ENCODE results near the gene SEPTIN8. TPM values are rescaled to one million over a fixed set of nuclear protein-coding genes. Genes with fewer than 3 reads are reported as not detected.

Gene SEPTIN8
- total RNA-seq, 4 donors from 2014 or later, result 33.6 to 85.8 (median 56.2) TPM

DNA sequence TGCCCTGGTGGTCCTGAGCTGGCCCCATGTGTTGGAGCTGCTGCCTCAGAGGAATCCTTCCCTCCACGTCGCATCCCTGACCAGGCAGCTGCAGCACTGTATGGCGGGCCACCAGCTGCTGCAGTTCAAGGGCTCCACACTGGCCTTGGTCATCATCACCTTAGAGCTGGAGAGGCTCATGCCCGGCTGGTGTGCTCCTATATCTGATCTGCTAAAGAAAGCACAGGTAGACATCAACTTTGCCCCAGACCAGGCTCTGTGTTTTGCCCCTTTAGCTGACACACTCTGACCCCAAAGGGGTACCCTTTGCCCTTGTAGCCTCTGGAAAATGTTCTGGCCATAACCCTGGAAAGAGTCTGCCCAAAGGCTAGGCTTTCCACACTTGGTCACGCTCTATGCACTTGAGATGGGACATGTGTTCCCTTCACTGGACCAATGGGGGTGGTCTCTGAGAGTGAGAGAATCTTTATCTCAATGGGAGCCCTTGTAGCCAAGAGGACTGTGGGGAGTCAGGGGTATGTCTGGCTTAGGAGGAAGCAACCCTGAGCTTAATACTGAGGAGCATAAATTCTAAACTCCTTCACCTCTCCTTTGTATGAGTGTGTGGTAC lies 25.0 kb downstream of the SEPTIN8 start:
- peaks cover 0 to 10% (median 0%) of the 10 kb centered on the region in 4 donors for H3K4me1 ChIP-seq
- no peak overlapping the region for H3K4me3 ChIP-seq
- no peak overlapping the region for H3K27ac ChIP-seq
- no peak for DNase-seq
- no peaks in the 10 kb centered on the region for H3K9me3 ChIP-seq
- H3K27me3 ChIP-seq, result no peaks in the 10 kb centered on the region
- H3K36me3 ChIP-seq, result no peaks in the 10 kb centered on the region
- no peak for TF ChIP-seq CTCF (IDR thresholded peaks at IDR 0.05)
- TF ChIP-seq POLR2A (IDR thresholded peaks at IDR 0.05), result no peak

- DNase-seq, result no peak
- H3K27ac ChIP-seq, result no peak overlapping the region
- peaks cover 0 to 12% (median 0%) of the 10 kb centered on the region in 4 donors for H3K4me1 ChIP-seq
- no peaks in the 10 kb centered on the region for H3K27me3 ChIP-seq
- TF ChIP-seq POLR2A (IDR thresholded peaks at IDR 0.05) (no peak), CTCF (IDR thresholded peaks at IDR 0.05) (no peak)
- no peaks in the 10 kb centered on the region for H3K9me3 ChIP-seq
- no peaks in the 10 kb centered on the region for H3K36me3 ChIP-seq
- no peak overlapping the region for H3K4me3 ChIP-seq
Measured at GRCh38 chr5:132751444-132751843, 25.6 kb downstream of the SEPTIN8 start.

GRCh38 chr5:132750471-132751230 lies 26.4 kb downstream of the SEPTIN8 start:
- no peak for DNase-seq
- TF ChIP-seq POLR2A (IDR thresholded peaks at IDR 0.05) (no peak), CTCF (IDR thresholded peaks at IDR 0.05) (no peak)

GRCh38 chr5:132749506-132749905 lies 27.5 kb downstream of the SEPTIN8 start:
- no peaks in the 10 kb centered on the region for H3K9me3 ChIP-seq
- peaks cover 0 to 12% (median 0%) of the 10 kb centered on the region in 4 donors for H3K4me1 ChIP-seq
- no peak overlapping the region for H3K27ac ChIP-seq
- no peaks in the 10 kb centered on the region for H3K36me3 ChIP-seq
- H3K4me3 ChIP-seq, result no peak overlapping the region
- peaks cover 0 to 3% of the 10 kb centered on the region in 2 donors for H3K27me3 ChIP-seq
- no peak for DNase-seq
- no peak for TF ChIP-seq CTCF (IDR thresholded peaks at IDR 0.05)
- TF ChIP-seq POLR2A (IDR thresholded peaks at IDR 0.05), result no peak

More at GRCh38 chr5:132750471-132751230, 26.4 kb downstream of the SEPTIN8 start:
- Histone ChIP-seq H3K4me3 (no peak overlapping the region), H3K27me3 (peaks cover 0 to 3% of the 10 kb centered on the region in 2 donors), H3K27ac (no peak overlapping the region), H3K9me3 (no peaks in the 10 kb centered on the region), H3K36me3 (no peaks in the 10 kb centered on the region), H3K4me1 (peaks cover 0 to 12% (median 0%) of the 10 kb centered on the region in 4 donors)

- H3K36me3 ChIP-seq, result no peaks in the 10 kb centered on the region
- H3K27me3 ChIP-seq, result peaks cover 0 to 3% of the 10 kb centered on the region in 2 donors
- no peak overlapping the region for H3K27ac ChIP-seq
- no peak for DNase-seq
- no peaks in the 10 kb centered on the region for H3K9me3 ChIP-seq
- TF ChIP-seq POLR2A (IDR thresholded peaks at IDR 0.05) (no peak), CTCF (IDR thresholded peaks at IDR 0.05) (no peak)
- H3K4me3 ChIP-seq, result no peak overlapping the region
- H3K4me1 ChIP-seq, result peaks cover 0 to 12% (median 0%) of the 10 kb centered on the region in 4 donors
Measured at GRCh38 chr5:132748522-132749000, 28.5 kb downstream of the SEPTIN8 start.

All from Peyer's patch (tissue), 4 donors.